Muscle layer of duodenum (tissue), 2 donors: ENCODE data around the gene C14orf119.

ENCODE experiments used
- H3K27ac ChIP-seq: one replicate; pipeline ENCODE4 v1.7.0; 2013; ENCODE audit warnings: mild to moderate bottlenecking, low read length
- H3K27me3 ChIP-seq: one replicate; pipeline ENCODE4 v1.7.0; 2013; ENCODE audit warnings: low read depth, mild to moderate bottlenecking, control low read depth, low read length
- H3K36me3 ChIP-seq, 2 donors: one replicate each; pipeline ENCODE4 v1.7.0; 2013; ENCODE audit warnings: low read length in 2 of 2, control low read depth in 1 of 2, mild to moderate bottlenecking in 1 of 2; ENCODE audit not compliant: insufficient read depth in 2 of 2, control insufficient read depth in 1 of 2
- H3K4me1 ChIP-seq, 2 donors: one replicate each; pipeline ENCODE4 v1.7.0; 2013; ENCODE audit warnings: low read length in 2 of 2, mild to moderate bottlenecking in 2 of 2, control low read depth in 1 of 2, moderate library complexity in 1 of 2; ENCODE audit not compliant: insufficient read depth in 2 of 2, control insufficient read depth in 1 of 2
- H3K4me3 ChIP-seq, 2 donors: one replicate each; pipeline ENCODE4 v1.7.0; 2013; ENCODE audit warnings: low read length in 2 of 2, low read depth in 1 of 2, mild to moderate bottlenecking in 1 of 2
- H3K9me3 ChIP-seq, 2 donors: one replicate each; pipeline ENCODE4 v1.7.0; 2013; ENCODE audit warnings: low read length in 2 of 2, control low read depth in 1 of 2, mild to moderate bottlenecking in 1 of 2; ENCODE audit not compliant: control insufficient read depth in 1 of 2
- donor health status: healthy.

The C14orf119 gene

GRCh38 chr14:23076785-23077408 is 18.4 kb upstream of the C14orf119 start:
- Histone ChIP-seq H3K4me3 (no peak overlapping the region), H3K4me1 (peaks cover 6 to 12% of the 10 kb centered on the region in 2 donors), H3K27ac (no peak overlapping the region), H3K9me3 (no peaks in the 10 kb centered on the region), H3K27me3 (no peaks in the 10 kb centered on the region), H3K36me3 (peaks cover 78 to 82% of the 10 kb centered on the region in 2 donors)

- H3K27ac ChIP-seq = peak overlapping the region; percentile 70
- peaks cover 69 to 78% of the 10 kb centered on the region in 2 donors for H3K36me3 ChIP-seq
- H3K4me3 ChIP-seq = no peak overlapping the region
These were observed 17.3 kb upstream of the C14orf119 start for GRCh38 chr14:23077962-23078361.

GRCh38 chr14:23078692-23079116 is 16.6 kb upstream of the C14orf119 start:
- Histone ChIP-seq H3K4me3 (no peak overlapping the region), H3K36me3 (peaks cover 66 to 73% of the 10 kb centered on the region in 2 donors), H3K27me3 (no peaks in the 10 kb centered on the region), H3K27ac (peak overlapping the region; percentile 70), H3K9me3 (no peaks in the 10 kb centered on the region), H3K4me1 (peaks cover 0 to 6% of the 10 kb centered on the region in 2 donors)

More at GRCh38 chr14:23077962-23078361, 17.3 kb upstream of the C14orf119 start:
- no peaks in the 10 kb centered on the region for H3K9me3 ChIP-seq
- H3K27me3 ChIP-seq = no peaks in the 10 kb centered on the region
- H3K4me1 ChIP-seq = peaks cover 0 to 6% of the 10 kb centered on the region in 2 donors

- peak overlapping the region; percentile 70 for H3K27ac ChIP-seq
These were observed 15.6 kb upstream of the C14orf119 start for GRCh38 chr14:23079716-23080115.

GRCh38 chr14:23080474-23080873 is 14.8 kb upstream of the C14orf119 start:
- no peak overlapping the region for H3K27ac ChIP-seq
- H3K4me1 ChIP-seq = peaks cover 0 to 6% of the 10 kb centered on the region in 2 donors
- no peaks in the 10 kb centered on the region for H3K9me3 ChIP-seq
- H3K36me3 ChIP-seq = peaks cover 59 to 70% of the 10 kb centered on the region in 2 donors
- no peak overlapping the region for H3K4me3 ChIP-seq
- H3K27me3 ChIP-seq = no peaks in the 10 kb centered on the region

More at GRCh38 chr14:23079716-23080115, 15.6 kb upstream of the C14orf119 start:
- H3K4me1 ChIP-seq = peaks cover 0 to 6% of the 10 kb centered on the region in 2 donors
- no peaks in the 10 kb centered on the region for H3K9me3 ChIP-seq
- H3K36me3 ChIP-seq = peaks cover 63 to 69% of the 10 kb centered on the region in 2 donors
- no peak overlapping the region for H3K4me3 ChIP-seq
- no peaks in the 10 kb centered on the region for H3K27me3 ChIP-seq

GRCh38 chr14:23085458-23085857 is 9.8 kb upstream of the C14orf119 start:
- Histone ChIP-seq H3K36me3 (peaks cover 57 to 61% of the 10 kb centered on the region in 2 donors), H3K27ac (peak overlapping the region; percentile 16)

GRCh38 chr14:23086565-23086964 is 8.7 kb upstream of the C14orf119 start:
- H3K4me3 ChIP-seq = no peak overlapping the region
- H3K27ac ChIP-seq = no peak overlapping the region
- H3K27me3 ChIP-seq = no peaks in the 10 kb centered on the region
- peaks cover 47 to 54% of the 10 kb centered on the region in 2 donors for H3K36me3 ChIP-seq
- no peaks in the 10 kb centered on the region for H3K9me3 ChIP-seq
- H3K4me1 ChIP-seq = no peaks in the 10 kb centered on the region

More at GRCh38 chr14:23085458-23085857, 9.8 kb upstream of the C14orf119 start:
- H3K4me3 ChIP-seq = no peak overlapping the region
- no peaks in the 10 kb centered on the region for H3K4me1 ChIP-seq
- H3K9me3 ChIP-seq = no peaks in the 10 kb centered on the region
- no peaks in the 10 kb centered on the region for H3K27me3 ChIP-seq

GRCh38 chr14:23089498-23090253 is 5.6 kb upstream of the C14orf119 start:
- Histone ChIP-seq H3K4me3 (no peak overlapping the region), H3K4me1 (peaks cover 0 to 15% of the 10 kb centered on the region in 2 donors), H3K36me3 (peaks cover 41 to 58% of the 10 kb centered on the region in 2 donors), H3K27ac (no peak overlapping the region), H3K9me3 (no peaks in the 10 kb centered on the region), H3K27me3 (no peaks in the 10 kb centered on the region)

GRCh38 chr14:23090254-23090636 is 5.1 kb upstream of the C14orf119 start:
- Histone ChIP-seq H3K27ac (no peak overlapping the region), H3K4me1 (peaks cover 0 to 15% of the 10 kb centered on the region in 2 donors), H3K36me3 (peaks cover 41 to 52% of the 10 kb centered on the region in 2 donors), H3K27me3 (no peaks in the 10 kb centered on the region), H3K9me3 (no peaks in the 10 kb centered on the region), H3K4me3 (no peak overlapping the region)

GRCh38 chr14:23091294-23092225 is 3.7 kb upstream of the C14orf119 start:
- no peaks in the 10 kb centered on the region for H3K9me3 ChIP-seq
- peaks cover under 1 to 17% of the 10 kb centered on the region in 2 donors for H3K4me1 ChIP-seq
- no peaks in the 10 kb centered on the region for H3K27me3 ChIP-seq
- H3K4me3 ChIP-seq = no peak overlapping the region
- H3K27ac ChIP-seq = no peak overlapping the region
- peaks cover 30 to 43% of the 10 kb centered on the region in 2 donors for H3K36me3 ChIP-seq
